ENCODE measurements around the gene POLD1.

- no peak for TF ChIP-seq CTCF (IDR thresholded peaks at IDR 0.05; ENCODE audit: insufficient read depth, low read length)
- TF ChIP-seq SPI1 (IDR thresholded peaks at IDR 0.05; ENCODE audit: borderline replicate concordance, low read depth): no peak
- no peak for TF ChIP-seq REST (IDR thresholded peaks at IDR 0.05; ENCODE audit: insufficient replicate concordance, low read depth)
Measured at GRCh38 chr19:50380751-50381151, 3.4 kb upstream of the POLD1 start.

All from HL-60 (cell line).